Measurements from ENCODE around the gene STXBP2.

STXBP2 gene

DNA sequence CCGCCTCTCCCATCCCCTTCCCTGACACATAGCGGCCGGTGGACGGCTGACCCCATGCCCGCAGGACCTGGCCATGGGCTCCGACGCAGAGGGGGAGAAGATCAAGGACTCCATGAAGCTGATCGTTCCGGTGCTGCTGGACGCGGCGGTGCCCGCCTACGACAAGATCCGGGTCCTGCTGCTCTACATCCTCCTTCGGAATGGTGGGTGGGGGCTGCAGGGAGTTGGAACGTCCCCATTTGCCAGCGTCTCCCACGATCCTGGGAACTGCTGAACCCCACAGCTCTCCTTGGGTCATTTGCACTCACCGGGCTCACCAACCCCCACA lies 7.6 kb downstream of the STXBP2 start:
- no peak for DNase-seq (ENCODE audit: low spot score)
- TF ChIP-seq CTCF (IDR thresholded peaks at IDR 0.05; ENCODE audit: extremely low read depth, missing control alignments), result no peak

DNA sequence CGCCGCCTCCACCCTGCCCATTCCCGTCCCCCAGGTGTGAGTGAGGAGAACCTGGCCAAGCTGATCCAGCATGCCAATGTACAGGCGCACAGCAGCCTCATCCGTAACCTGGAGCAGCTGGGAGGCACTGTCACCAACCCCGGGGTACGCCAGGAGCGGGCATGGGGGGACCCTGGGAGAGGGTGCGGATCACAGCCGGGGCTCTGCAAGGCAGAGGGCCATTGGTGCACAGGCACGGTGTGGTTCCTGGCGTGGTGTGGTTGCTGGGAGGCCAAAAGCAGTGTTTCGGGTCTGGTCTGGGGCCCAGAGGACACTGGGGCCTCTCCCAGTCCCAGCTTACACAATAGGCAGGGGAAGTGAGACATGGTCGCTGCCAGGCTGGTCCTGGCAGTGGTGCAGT lies 8.3 kb downstream of the STXBP2 start:
- DNase-seq (ENCODE audit: low spot score), result no peak

DNA sequence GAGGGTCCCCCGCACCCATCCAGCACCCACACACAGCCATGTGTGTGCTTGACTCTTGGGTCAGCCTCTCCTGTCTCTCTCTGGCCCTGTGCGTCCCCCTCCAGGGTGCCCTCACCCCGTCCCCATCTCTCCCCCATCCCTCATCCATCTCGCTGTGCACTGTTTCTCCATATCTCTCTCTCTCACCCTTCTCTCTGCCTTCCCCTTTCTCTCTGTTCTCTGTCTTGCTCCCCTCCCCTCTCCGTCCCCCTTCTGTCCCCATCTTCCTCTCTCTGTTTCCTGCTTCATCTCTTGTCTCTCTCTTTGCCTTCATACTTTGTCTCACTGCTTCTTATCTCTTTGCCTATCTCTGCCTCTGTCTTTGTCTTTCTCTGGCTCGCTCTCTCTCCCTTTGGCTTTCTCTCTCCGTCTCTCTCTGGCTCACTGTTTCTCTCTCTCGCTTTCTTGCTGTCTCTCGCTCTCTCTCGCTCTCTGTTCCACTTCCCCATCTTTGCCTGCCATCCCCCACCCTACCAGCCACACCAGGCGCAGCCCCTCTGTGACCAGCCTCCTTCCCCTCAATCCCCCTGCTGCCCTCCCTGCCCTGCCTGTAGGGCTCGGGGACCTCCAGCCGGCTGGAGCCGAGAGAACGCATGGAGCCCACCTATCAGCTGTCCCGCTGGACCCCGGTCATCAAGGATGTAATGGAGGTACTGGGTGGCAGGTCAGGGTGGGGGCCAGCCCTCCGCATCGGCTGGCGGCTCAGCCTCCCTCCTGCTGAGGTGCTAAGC lies 8.9 kb downstream of the STXBP2 start:
- DNase-seq (ENCODE audit: low spot score), result no peak
- no peak for TF ChIP-seq CTCF (IDR thresholded peaks at IDR 0.05; ENCODE audit: extremely low read depth, missing control alignments)

More for the DNA sequence above, 8.3 kb downstream of the STXBP2 start:
- TF ChIP-seq CTCF (IDR thresholded peaks at IDR 0.05; ENCODE audit: extremely low read depth, missing control alignments), result no peak

DNA sequence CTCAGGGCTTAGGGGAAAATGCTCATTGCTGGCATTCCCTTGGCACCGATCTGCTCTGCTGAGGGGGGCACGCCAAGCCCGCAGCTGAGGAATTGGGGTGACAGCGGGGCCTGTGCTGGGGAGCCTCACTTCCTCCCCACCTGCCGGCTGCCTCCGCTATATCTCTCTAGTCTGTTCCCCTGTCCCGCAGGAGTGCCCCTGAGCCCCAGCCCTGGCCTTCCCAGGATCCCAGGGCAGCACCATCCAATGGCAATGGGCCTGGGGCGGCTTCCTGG lies 9.5 kb downstream of the STXBP2 start:
- DNase-seq (ENCODE audit: low spot score), result no peak
- TF ChIP-seq CTCF (IDR thresholded peaks at IDR 0.05; ENCODE audit: extremely low read depth, missing control alignments), result no peak

DNA sequence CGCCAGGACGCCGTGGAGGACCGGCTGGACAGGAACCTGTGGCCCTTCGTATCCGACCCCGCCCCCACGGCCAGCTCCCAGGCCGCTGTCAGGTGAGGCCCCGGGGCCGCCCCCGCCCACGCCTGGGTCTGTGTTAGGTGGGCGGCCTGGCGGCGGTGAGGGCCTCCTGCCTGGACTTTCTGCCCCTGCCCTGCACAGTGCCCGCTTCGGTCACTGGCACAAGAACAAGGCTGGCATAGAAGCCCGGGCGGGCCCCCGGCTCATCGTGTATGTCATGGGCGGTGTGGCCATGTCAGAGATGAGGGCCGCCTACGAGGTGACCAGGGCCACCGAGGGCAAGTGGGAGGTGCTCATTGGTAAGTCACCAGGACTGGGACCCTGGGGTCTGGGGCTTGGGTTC lies 10.2 kb downstream of the STXBP2 start:
- no peak for TF ChIP-seq CTCF (IDR thresholded peaks at IDR 0.05; ENCODE audit: extremely low read depth, missing control alignments)
- no peak for DNase-seq (ENCODE audit: low spot score)

GRCh38 chr19:7648265-7649014 lies 11.5 kb downstream of the STXBP2 start:
- no peak for TF ChIP-seq CTCF (IDR thresholded peaks at IDR 0.05; ENCODE audit: extremely low read depth, missing control alignments)
- DNase-seq (ENCODE audit: low spot score), result no peak

GRCh38 chr19:7650148-7650547 lies 13.2 kb downstream of the STXBP2 start:
- TF ChIP-seq CTCF (IDR thresholded peaks at IDR 0.05; ENCODE audit: extremely low read depth, missing control alignments), result no peak

More at GRCh38 chr19:7650148-7650547, 13.2 kb downstream of the STXBP2 start:
- DNase-seq (ENCODE audit: low spot score), result no peak
